Measurements from ENCODE around the gene LIPC.

The LIPC gene

GRCh38 chr15:58521293-58521991, 89.7 kb downstream of the LIPC start:
- DNase-seq, result peak; percentile 94

GRCh38 chr15:58522391-58522790, 90.6 kb downstream of the LIPC start:
- DNase-seq, result no peak

GRCh38 chr15:58522865-58523264, 91.1 kb downstream of the LIPC start:
- no peak for DNase-seq

- DNase-seq, result no peak
Observed at GRCh38 chr15:58523634-58524033, 91.8 kb downstream of the LIPC start.

- no peak for DNase-seq
Observed at GRCh38 chr15:58524247-58524646, 92.5 kb downstream of the LIPC start.

- no peak for DNase-seq
Observed at GRCh38 chr15:58525991-58526421, 94.2 kb downstream of the LIPC start.

- DNase-seq, result no peak
Observed at GRCh38 chr15:58526647-58527192, 94.9 kb downstream of the LIPC start.

GRCh38 chr15:58527573-58528187, 95.9 kb downstream of the LIPC start:
- no peak for DNase-seq

- peak; percentile 61 for DNase-seq
Observed at GRCh38 chr15:58528188-58528870, 96.5 kb downstream of the LIPC start.

GRCh38 chr15:58529041-58529440, 97.2 kb downstream of the LIPC start:
- no peak for DNase-seq

GRCh38 chr15:58530056-58530590, 98.3 kb downstream of the LIPC start:
- DNase-seq, result no peak

GRCh38 chr15:58532126-58532525, 100.3 kb downstream of the LIPC start:
- DNase-seq, result no peak

GRCh38 chr15:58534556-58534955, 102.8 kb downstream of the LIPC start:
- no peak for DNase-seq

- no peak for DNase-seq
Observed at GRCh38 chr15:58535337-58535736, 103.5 kb downstream of the LIPC start.

- DNase-seq, result no peak
Observed at GRCh38 chr15:58535894-58536293, 104.1 kb downstream of the LIPC start.

GRCh38 chr15:58536414-58536813, 104.6 kb downstream of the LIPC start:
- no peak for DNase-seq

- no peak for DNase-seq
Observed at GRCh38 chr15:58537033-58537432, 105.2 kb downstream of the LIPC start.

- DNase-seq, result no peak
Observed at GRCh38 chr15:58538225-58538727, 106.5 kb downstream of the LIPC start.

GRCh38 chr15:58538901-58539300, 107.1 kb downstream of the LIPC start:
- DNase-seq, result no peak

GRCh38 chr15:58539548-58539947, 107.8 kb downstream of the LIPC start:
- no peak for DNase-seq

GRCh38 chr15:58541410-58542087, 109.8 kb downstream of the LIPC start:
- DNase-seq, result no peak

- no peak for DNase-seq
Observed at GRCh38 chr15:58543664-58544335, 112.0 kb downstream of the LIPC start.

Measured in fibroblast of skin of right biceps (primary cell).